Measurements from ENCODE around the gene ZGPAT. TPM values are rescaled to one million over a fixed set of nuclear protein-coding genes. Genes with fewer than 3 reads are reported as not detected.

ZGPAT gene
- total and polyA plus RNA-seq, 2 of the 13 experiments (the other 11 are each of a cell fraction or from before 2014, with no cell fraction given): 23.0 to 41.9 TPM

DNA sequence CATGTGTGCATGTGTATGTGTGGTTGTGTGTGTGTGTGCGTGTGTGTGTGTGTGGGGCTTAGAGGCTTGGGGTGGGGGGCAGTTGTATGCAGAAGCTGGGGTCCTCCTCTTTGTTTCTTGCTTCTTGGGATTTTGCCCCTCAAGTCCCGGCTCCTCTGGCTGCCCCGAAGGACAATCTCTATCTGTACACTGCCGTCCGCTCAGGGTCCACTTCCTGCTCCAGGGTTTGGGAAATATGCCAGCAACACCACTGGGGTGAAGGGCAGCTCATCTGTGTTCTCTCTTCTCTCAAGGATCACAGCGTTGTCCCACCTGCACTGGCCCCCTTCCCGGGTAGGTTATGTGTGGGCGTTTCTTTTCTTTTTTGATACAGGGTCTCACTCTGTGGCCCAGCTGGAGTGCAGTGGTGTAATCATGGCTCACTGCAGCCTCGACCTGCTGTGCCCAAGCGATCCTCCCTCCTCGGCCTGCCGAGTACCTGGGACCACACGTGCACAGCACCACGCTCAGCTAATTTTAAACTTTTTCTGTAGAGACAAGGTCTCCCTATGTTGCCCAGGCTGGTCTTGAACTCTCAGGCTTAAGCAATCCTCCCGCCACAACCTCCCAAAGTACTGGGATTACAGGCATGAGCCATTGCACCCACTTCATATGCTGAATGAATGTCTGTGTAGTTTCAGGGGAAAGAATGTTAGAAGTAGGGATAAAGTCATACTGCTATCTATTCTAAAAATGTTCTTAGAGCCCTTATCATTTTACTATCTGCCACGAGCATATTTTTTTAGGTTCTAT, 57.4 kb downstream of the ZGPAT start:
- H3K4me1 ChIP-seq (ENCODE audit: insufficient read depth, low read length): peaks cover 17% of the 10 kb centered on the region
- DNase-seq (ENCODE audit: low spot score) (peak; percentile 83), FAIRE-seq (peak; percentile 93), ATAC-seq (peak; percentile 96)
- no peaks in the 10 kb centered on the region for H3K79me2 ChIP-seq (ENCODE audit: insufficient read depth, low read length)
- H2AFZ ChIP-seq (ENCODE audit: low read length): no peak overlapping the region
- peak overlapping the region; percentile 75 for H3K4me2 ChIP-seq (ENCODE audit: low read depth, low read length)
- no peaks in the 10 kb centered on the region for H3K36me3 ChIP-seq (replicated peaks in 1 of 2; ENCODE audit: control insufficient read depth in 1 of 2, insufficient read depth in 2 of 2, low read length in 2 of 2)
- no peaks in the 10 kb centered on the region for H3K9me3 ChIP-seq (ENCODE audit: low read length)
- WGBS (ENCODE audit: low lambda C conversion rate): 25% methylated on average over 16 of the region's 16 CpGs
- H3K27ac ChIP-seq (ENCODE audit: extremely low read length, insufficient read depth, low read length): peak overlapping the region; percentile 54
- intact Hi-C loops (cut with micrococcal nuclease; ENCODE audit: unreplicated experiment): no loop called here
- in situ Hi-C loops (cut with HindIII; ENCODE audit: extremely low pct_ligation_motif_present, low pct_unique_long_range_greater_than_20kb): no loop called here
- peak overlapping the region in 1 of 3 experiments; percentile 29; a peak in 2 of 6 replicates for H3K4me3 ChIP-seq (replicated peaks in 1 of 3; ENCODE audit: insufficient read depth in 1 of 3, low read depth in 2 of 3, low read length in 3 of 3)
- BruUV-seq (replicated peaks): no TSS peak
- CTCF ChIA-PET (ENCODE audit: low intra/inter-chr PET ratio, low total read pairs): no interaction called here
- POLR2A ChIA-PET: interaction anchor here (0.6 to 1.6 kb wide), 7 partner anchors 19 to 298 kb away, joined by 3 to 7 read pairs (median 4); partner anchors contain the start of genes LIME1, TCEA2, TPD52L2 and UCKL1
- H4K20me1 ChIP-seq (ENCODE audit: insufficient read depth, low read length): no peaks in the 10 kb centered on the region
- no peaks in the 10 kb centered on the region for H3K27me3 ChIP-seq (ENCODE audit: control insufficient read depth in 1 of 2, insufficient read depth in 2 of 2, low read length in 2 of 2)
- peak overlapping the region; percentile 3; the same call in 1 of the 2 replicates for H3K9ac ChIP-seq (ENCODE audit: insufficient read depth, low read depth, low read length)
- TF ChIP-seq ERF (CRISPR knock-in tag; IDR thresholded peaks at IDR 0.05): peak; percentile 28; the same call in 1 of the 2 replicates
- peak; percentile 43; the same call in 1 of the 2 replicates for TF ChIP-seq HDAC1 (CRISPR knock-in tag; IDR thresholded peaks at IDR 0.05)
- TF ChIP-seq DMAP1 (CRISPR knock-in tag; IDR thresholded peaks at IDR 0.05): peak; percentile 52
- TF ChIP-seq, protein P1, sequence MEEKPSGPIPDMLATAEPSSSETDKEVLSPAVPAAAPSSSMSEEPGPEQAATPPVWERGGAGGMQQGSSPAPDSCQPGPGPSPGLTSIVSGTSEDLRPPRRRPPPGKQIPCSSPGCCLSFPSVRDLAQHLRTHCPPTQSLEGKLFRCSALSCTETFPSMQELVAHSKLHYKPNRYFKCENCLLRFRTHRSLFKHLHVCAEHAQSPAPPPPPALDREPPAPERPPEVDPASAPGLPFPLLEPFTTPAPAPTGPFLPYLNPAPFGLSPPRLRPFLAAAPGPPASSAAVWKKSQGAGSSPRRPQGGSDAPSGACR (CRISPR knock-in tag; IDR thresholded peaks at IDR 0.05): peak; percentile 52; the same call in 1 of the 2 replicates
- TF ChIP-seq, protein P2, sequence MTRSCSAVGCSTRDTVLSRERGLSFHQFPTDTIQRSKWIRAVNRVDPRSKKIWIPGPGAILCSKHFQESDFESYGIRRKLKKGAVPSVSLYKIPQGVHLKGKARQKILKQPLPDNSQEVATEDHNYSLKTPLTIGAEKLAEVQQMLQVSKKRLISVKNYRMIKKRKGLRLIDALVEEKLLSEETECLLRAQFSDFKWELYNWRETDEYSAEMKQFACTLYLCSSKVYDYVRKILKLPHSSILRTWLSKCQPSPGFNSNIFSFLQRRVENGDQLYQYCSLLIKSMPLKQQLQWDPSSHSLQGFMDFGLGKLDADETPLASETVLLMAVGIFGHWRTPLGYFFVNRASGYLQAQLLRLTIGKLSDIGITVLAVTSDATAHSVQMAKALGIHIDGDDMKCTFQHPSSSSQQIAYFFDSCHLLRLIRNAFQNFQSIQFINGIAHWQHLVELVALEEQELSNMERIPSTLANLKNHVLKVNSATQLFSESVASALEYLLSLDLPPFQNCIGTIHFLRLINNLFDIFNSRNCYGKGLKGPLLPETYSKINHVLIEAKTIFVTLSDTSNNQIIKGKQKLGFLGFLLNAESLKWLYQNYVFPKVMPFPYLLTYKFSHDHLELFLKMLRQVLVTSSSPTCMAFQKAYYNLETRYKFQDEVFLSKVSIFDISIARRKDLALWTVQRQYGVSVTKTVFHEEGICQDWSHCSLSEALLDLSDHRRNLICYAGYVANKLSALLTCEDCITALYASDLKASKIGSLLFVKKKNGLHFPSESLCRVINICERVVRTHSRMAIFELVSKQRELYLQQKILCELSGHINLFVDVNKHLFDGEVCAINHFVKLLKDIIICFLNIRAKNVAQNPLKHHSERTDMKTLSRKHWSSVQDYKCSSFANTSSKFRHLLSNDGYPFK (CRISPR knock-in tag; IDR thresholded peaks at IDR 0.05; ENCODE audit: borderline replicate concordance): peak; percentile 63
- peak; percentile 78; the same call in 1 of the 2 replicates for TF ChIP-seq ZMAT3 (CRISPR knock-in tag; conservative IDR thresholded peaks at IDR 0.05)
- TF ChIP-seq ZFP37 (CRISPR knock-in tag; IDR thresholded peaks at IDR 0.05; ENCODE audit: borderline replicate concordance): 0 out of 2 replicates have a peak, but pooled peaks have one; percentile 53
- peak; percentile 78 for TF ChIP-seq DPF2 (CRISPR knock-in tag; IDR thresholded peaks at IDR 0.05; ENCODE audit: borderline replicate concordance, low read depth)
- TF ChIP-seq ZFX (CRISPR knock-in tag; IDR thresholded peaks at IDR 0.05; ENCODE audit: low read depth): peak; percentile 60
- TF ChIP-seq, protein P3, sequence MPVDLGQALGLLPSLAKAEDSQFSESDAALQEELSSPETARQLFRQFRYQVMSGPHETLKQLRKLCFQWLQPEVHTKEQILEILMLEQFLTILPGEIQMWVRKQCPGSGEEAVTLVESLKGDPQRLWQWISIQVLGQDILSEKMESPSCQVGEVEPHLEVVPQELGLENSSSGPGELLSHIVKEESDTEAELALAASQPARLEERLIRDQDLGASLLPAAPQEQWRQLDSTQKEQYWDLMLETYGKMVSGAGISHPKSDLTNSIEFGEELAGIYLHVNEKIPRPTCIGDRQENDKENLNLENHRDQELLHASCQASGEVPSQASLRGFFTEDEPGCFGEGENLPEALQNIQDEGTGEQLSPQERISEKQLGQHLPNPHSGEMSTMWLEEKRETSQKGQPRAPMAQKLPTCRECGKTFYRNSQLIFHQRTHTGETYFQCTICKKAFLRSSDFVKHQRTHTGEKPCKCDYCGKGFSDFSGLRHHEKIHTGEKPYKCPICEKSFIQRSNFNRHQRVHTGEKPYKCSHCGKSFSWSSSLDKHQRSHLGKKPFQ (CRISPR knock-in tag; IDR thresholded peaks at IDR 0.05; ENCODE audit: insufficient replicate concordance): no peak
- TF ChIP-seq KLF15 (CRISPR knock-in tag; IDR thresholded peaks at IDR 0.05; ENCODE audit: borderline replicate concordance): 0 out of 2 replicates have a peak, but pooled peaks have one; percentile 1
- TF ChIP-seq, protein P4, sequence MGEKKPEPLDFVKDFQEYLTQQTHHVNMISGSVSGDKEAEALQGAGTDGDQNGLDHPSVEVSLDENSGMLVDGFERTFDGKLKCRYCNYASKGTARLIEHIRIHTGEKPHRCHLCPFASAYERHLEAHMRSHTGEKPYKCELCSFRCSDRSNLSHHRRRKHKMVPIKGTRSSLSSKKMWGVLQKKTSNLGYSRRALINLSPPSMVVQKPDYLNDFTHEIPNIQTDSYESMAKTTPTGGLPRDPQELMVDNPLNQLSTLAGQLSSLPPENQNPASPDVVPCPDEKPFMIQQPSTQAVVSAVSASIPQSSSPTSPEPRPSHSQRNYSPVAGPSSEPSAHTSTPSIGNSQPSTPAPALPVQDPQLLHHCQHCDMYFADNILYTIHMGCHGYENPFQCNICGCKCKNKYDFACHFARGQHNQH (CRISPR knock-in tag; IDR thresholded peaks at IDR 0.05): peak; percentile 41
- TF ChIP-seq, protein P5, sequence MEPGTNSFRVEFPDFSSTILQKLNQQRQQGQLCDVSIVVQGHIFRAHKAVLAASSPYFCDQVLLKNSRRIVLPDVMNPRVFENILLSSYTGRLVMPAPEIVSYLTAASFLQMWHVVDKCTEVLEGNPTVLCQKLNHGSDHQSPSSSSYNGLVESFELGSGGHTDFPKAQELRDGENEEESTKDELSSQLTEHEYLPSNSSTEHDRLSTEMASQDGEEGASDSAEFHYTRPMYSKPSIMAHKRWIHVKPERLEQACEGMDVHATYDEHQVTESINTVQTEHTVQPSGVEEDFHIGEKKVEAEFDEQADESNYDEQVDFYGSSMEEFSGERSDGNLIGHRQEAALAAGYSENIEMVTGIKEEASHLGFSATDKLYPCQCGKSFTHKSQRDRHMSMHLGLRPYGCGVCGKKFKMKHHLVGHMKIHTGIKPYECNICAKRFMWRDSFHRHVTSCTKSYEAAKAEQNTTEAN (CRISPR knock-in tag; conservative IDR thresholded peaks at IDR 0.05): no peak
- TF ChIP-seq ZNF232 (CRISPR knock-in tag; IDR thresholded peaks at IDR 0.05; ENCODE audit: borderline replicate concordance): 0 out of 2 replicates have a peak, but pooled peaks have one; percentile 37
